DMS53 (cell line): ENCODE results near the gene RGS11.
A peak's percentile ranks its signal among the peaks of the same experiment; 100 is the strongest.
"Not testable (repeated sequence)": the region's sequence is repeated elsewhere in the genome, so short reads cannot be mapped to it uniquely, and the experiment has no call there.

Source experiments
- DNase-seq: peaks from one replicate; lab custom pipeline; 2025; lab: John Stamatoyannopoulos, UW

Gene RGS11

GRCh38 chr16:263182-263774, 12.5 kb downstream of the RGS11 start:
- no peak for DNase-seq

GRCh38 chr16:262121-262745, 13.5 kb downstream of the RGS11 start:
- DNase-seq, result no peak

GRCh38 chr16:261031-261691, 14.6 kb downstream of the RGS11 start:
- no peak for DNase-seq

- DNase-seq, result no peak
Observed at GRCh38 chr16:260326-260725, 15.4 kb downstream of the RGS11 start.

- DNase-seq, result no peak
Observed at GRCh38 chr16:259814-260253, 15.9 kb downstream of the RGS11 start.

GRCh38 chr16:259226-259625, 16.5 kb downstream of the RGS11 start:
- no peak for DNase-seq

- not testable (repeated sequence) for DNase-seq
Observed at GRCh38 chr16:258091-258490, 17.7 kb downstream of the RGS11 start.

- DNase-seq, result no peak
Observed at GRCh38 chr16:255183-255582, 20.6 kb downstream of the RGS11 start.

- no peak for DNase-seq
Observed at GRCh38 chr16:254461-254860, 21.3 kb downstream of the RGS11 start.

- no peak for DNase-seq
Observed at GRCh38 chr16:253833-254232, 21.9 kb downstream of the RGS11 start.

GRCh38 chr16:252366-253337, 23.1 kb downstream of the RGS11 start:
- no peak for DNase-seq

GRCh38 chr16:249431-249830, 26.3 kb downstream of the RGS11 start:
- no peak for DNase-seq

GRCh38 chr16:247027-247426, 28.7 kb downstream of the RGS11 start:
- DNase-seq, result no peak

- DNase-seq, result no peak
Observed at GRCh38 chr16:245105-245504, 30.6 kb downstream of the RGS11 start.

GRCh38 chr16:243348-243747, 32.4 kb downstream of the RGS11 start:
- DNase-seq, result no peak

- no peak for DNase-seq
Observed at GRCh38 chr16:242281-242680, 33.5 kb downstream of the RGS11 start.

- DNase-seq, result no peak
Observed at GRCh38 chr16:240559-240958, 35.2 kb downstream of the RGS11 start.

GRCh38 chr16:239948-240277, 35.8 kb downstream of the RGS11 start:
- DNase-seq, result no peak

- DNase-seq, result peak; percentile 97
Observed at GRCh38 chr16:234468-235305, 41.1 kb downstream of the RGS11 start, which contains the start of gene FAM234A. Gene FAM234A (plus strand): TSS chr16:234821. CDS start chr16:254414, 19,593 bp downstream.

- no peak for DNase-seq
Observed at GRCh38 chr16:230949-231348, 44.8 kb downstream of the RGS11 start.

GRCh38 chr16:230351-230750, 45.4 kb downstream of the RGS11 start:
- not testable (repeated sequence) for DNase-seq
